ENCODE results near the gene SLC26A2.

- TF ChIP-seq YY1 (IDR thresholded peaks at IDR 0.05; ENCODE audit: insufficient read depth, insufficient read length) (no peak), ZNF274 (IDR thresholded peaks at IDR 0.05; ENCODE audit: low read depth, low read length) (no peak), SUZ12 (IDR thresholded peaks at IDR 0.05; ENCODE audit: extremely low read depth, insufficient read depth, insufficient read length) (no peak)
Observed at GRCh38 chr5:149944666-149945065, 15.9 kb upstream of the SLC26A2 start, which contains the start of gene PDE6A.
